PC-9 (cell line): ENCODE data around the gene AKAP6. TPM values are rescaled to one million over a fixed set of nuclear protein-coding genes. Genes with fewer than 3 reads are reported as not detected.

Experiments
- BruUV-seq: library from RNA; stranded (reverse); fragments of 400-500 nt; replicated peaks from 2 replicates; lab custom pipeline; 2021; lab: Mats Ljungman, UMichigan
- CTCF ChIA-PET: fragments of 300-600 bp; sonication (Branson Sonifier 250); formaldehyde crosslinking; loops from one replicate; lab custom pipeline; 2022; ENCODE audit warnings: antibody characterized with exemption; lab: Charles Lee
- POLR2A ChIA-PET: fragments of 300-600 bp; sonication (Branson Sonifier 250); formaldehyde crosslinking; loops from one replicate; lab custom pipeline; 2022; ENCODE audit warnings: antibody characterized with exemption; ENCODE audit not compliant: unreplicated experiment; lab: Charles Lee
- DNase-seq, 2 experiments: peaks; one replicate each; pipeline versions ENCODE4 v3.0.0 to v3.0.0-alpha.2; 2015 to 2022; ENCODE audit warnings: mixed read lengths in 1 of 2
- H2AFZ ChIP-seq: fragments of 200-600 bp; sonication (generic); 2 replicates; pipeline ENCODE4 v1.8.1; 2017; ENCODE audit warnings: antibody characterized with exemption
- H3F3A ChIP-seq: fragments of 200-600 bp; sonication (generic); 2 replicates; pipeline ENCODE4 v1.8.1; 2017; ENCODE audit warnings: antibody characterized with exemption, mild to moderate bottlenecking, low read depth; ENCODE audit not compliant: insufficient read depth
- H3K27ac ChIP-seq: fragments of 200-600 bp; sonication (generic); 2 replicates; pipeline ENCODE4 v1.6.1; 2016; ENCODE audit warnings: mixed run types
- H3K27me3 ChIP-seq: fragments of 200-600 bp; sonication (generic); 2 replicates; pipeline ENCODE4 v1.6.1; 2016; ENCODE audit warnings: low read depth, mixed run types; ENCODE audit not compliant: insufficient read depth
- H3K36me3 ChIP-seq: fragments of 200-600 bp; sonication (generic); 2 replicates; pipeline ENCODE4 v1.6.1; 2016; ENCODE audit warnings: low read depth, mixed run types
- H3K4me1 ChIP-seq: fragments of 200-600 bp; sonication (generic); replicated peaks from 2 replicates; pipeline ENCODE4 v1.6.1; 2016; ENCODE audit warnings: mixed run types; ENCODE audit not compliant: insufficient read depth
- H3K4me2 ChIP-seq: fragments of 200-600 bp; sonication (generic); 2 replicates; pipeline ENCODE4 v1.6.1; 2017; ENCODE audit warnings: mixed run types
- H3K4me3 ChIP-seq: fragments of 200-600 bp; sonication (generic); 2 replicates; pipeline ENCODE4 v1.6.1; 2016; ENCODE audit warnings: mixed run types
- H3K79me2 ChIP-seq: fragments of 200-600 bp; sonication (generic); 2 replicates; pipeline ENCODE4 v1.6.1; 2017; ENCODE audit warnings: low read depth, mixed run types
- H3K9me2 ChIP-seq: fragments of 200-600 bp; sonication (generic); 2 replicates; pipeline ENCODE4 v1.8.1; 2017; ENCODE audit warnings: mild to moderate bottlenecking; ENCODE audit not compliant: insufficient read depth
- H3K9me3 ChIP-seq: fragments of 200-600 bp; sonication (generic); 2 replicates; pipeline ENCODE4 v1.8.1; 2016; ENCODE audit warnings: low read depth; ENCODE audit not compliant: insufficient read depth
- H4K20me1 ChIP-seq: fragments of 200-600 bp; sonication (generic); 2 replicates; pipeline ENCODE4 v1.8.1; 2017; ENCODE audit not compliant: insufficient read depth
- EZH2 ChIP-seq: fragments of 200-600 bp; sonication (generic); IDR thresholded peaks from 2 replicates; pipeline ENCODE4 v1.8.0; 2017; ENCODE audit warnings: antibody characterized with exemption, low read depth
- intact Hi-C: fragments of 100-400 bp; cut with micrococcal nuclease; formaldehyde crosslinking; loops from one replicate; pipeline ENCODE4 v1.10.0; 2022; ENCODE audit not compliant: unreplicated experiment
- total RNA-seq: library from RNA; stranded (reverse); gene quantifications from 2 replicates; pipeline ENCODE4 v1.2.3, GENCODE V29; 2021
- TF ChIP-seq, protein P1 (sequence below): fragments of 200-600 bp; sonication (generic); conservative IDR thresholded peaks from 2 replicates; pipeline ENCODE4 v1.6.1; 2017; ENCODE audit warnings: mixed run types, antibody characterized with exemption, mild to moderate bottlenecking, moderate library complexity

AKAP6 gene
- total RNA-seq, 1 experiment from 2014 or later, result 2.8 TPM

DNA sequence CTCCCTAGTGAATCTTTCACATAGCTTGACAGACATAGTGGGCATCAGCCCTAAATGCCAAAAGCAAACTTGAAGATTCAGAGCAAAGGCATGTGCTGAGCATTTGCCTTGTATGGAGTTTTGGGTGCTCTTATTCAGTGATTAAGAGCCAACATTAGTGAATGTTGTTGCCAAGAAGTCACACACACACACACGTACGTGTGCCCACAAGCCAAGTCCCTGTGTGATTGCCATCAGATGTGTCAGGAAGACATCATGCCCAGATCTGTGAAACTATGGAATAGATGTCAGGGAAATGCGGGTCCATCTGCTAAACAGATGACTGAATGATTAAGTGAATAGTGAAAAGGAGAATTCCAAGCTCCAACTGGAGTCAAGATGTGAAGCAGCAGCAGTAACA, 149.0 kb downstream of the AKAP6 start:
- H3K4me2 ChIP-seq, result no peak overlapping the region
- H3K4me1 ChIP-seq, result peaks cover 18% of the 10 kb centered on the region
- ChIA-PET CTCF (interaction anchor here (0.5 kb wide), 1 partner anchor 1492 kb away, joined by 3 read pairs; no protein-coding TSS in a partner anchor), POLR2A (no interaction called here)
- BruUV-seq, result no TSS peak
- H2AFZ ChIP-seq, result no peak overlapping the region
- peaks cover 14% of the 10 kb centered on the region for H3F3A ChIP-seq
- H3K4me3 ChIP-seq, result no peak overlapping the region
- no peaks in the 10 kb centered on the region for H3K79me2 ChIP-seq
- no peaks in the 10 kb centered on the region for H3K9me2 ChIP-seq
- no peaks in the 10 kb centered on the region for H4K20me1 ChIP-seq
- no peaks in the 10 kb centered on the region for H3K36me3 ChIP-seq
- TF ChIP-seq, protein P1, sequence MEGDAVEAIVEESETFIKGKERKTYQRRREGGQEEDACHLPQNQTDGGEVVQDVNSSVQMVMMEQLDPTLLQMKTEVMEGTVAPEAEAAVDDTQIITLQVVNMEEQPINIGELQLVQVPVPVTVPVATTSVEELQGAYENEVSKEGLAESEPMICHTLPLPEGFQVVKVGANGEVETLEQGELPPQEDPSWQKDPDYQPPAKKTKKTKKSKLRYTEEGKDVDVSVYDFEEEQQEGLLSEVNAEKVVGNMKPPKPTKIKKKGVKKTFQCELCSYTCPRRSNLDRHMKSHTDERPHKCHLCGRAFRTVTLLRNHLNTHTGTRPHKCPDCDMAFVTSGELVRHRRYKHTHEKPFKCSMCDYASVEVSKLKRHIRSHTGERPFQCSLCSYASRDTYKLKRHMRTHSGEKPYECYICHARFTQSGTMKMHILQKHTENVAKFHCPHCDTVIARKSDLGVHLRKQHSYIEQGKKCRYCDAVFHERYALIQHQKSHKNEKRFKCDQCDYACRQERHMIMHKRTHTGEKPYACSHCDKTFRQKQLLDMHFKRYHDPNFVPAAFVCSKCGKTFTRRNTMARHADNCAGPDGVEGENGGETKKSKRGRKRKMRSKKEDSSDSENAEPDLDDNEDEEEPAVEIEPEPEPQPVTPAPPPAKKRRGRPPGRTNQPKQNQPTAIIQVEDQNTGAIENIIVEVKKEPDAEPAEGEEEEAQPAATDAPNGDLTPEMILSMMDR, result no peak
- TF ChIP-seq EZH2, result no peak
- no peaks in the 10 kb centered on the region for H3K27me3 ChIP-seq
- H3K27ac ChIP-seq, result no peak overlapping the region
- no peaks in the 10 kb centered on the region for H3K9me3 ChIP-seq
- DNase-seq, result no peak
- intact Hi-C loops, result no loop called here

DNA sequence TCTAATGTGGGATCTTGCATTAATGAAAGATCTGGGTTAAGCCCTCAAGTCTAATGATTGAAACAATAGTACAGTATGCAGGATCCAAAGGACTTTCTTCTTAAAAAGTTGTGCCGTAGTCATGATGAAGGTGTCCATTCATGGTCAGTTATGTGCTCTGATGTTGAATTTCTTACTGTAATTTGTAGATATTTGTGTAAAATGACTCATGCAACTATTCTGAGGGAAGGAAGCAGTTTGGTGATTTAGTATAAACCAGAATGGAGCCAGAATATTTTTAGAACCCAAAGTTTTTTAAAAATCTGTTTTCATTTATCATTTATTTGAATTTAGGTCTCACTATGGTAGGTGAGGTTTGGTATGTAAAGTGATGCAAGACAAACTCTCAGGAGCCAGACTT, 151.2 kb downstream of the AKAP6 start:
- Histone ChIP-seq H3K4me2 (no peak overlapping the region), H3K4me1 (no peaks in the 10 kb centered on the region), H2AFZ (no peak overlapping the region), H3K9me2 (no peaks in the 10 kb centered on the region), H3K27ac (no peak overlapping the region), H3K27me3 (no peaks in the 10 kb centered on the region), H4K20me1 (no peaks in the 10 kb centered on the region), H3F3A (no peaks in the 10 kb centered on the region), H3K4me3 (no peak overlapping the region), H3K79me2 (no peaks in the 10 kb centered on the region), H3K36me3 (no peaks in the 10 kb centered on the region), H3K9me3 (no peaks in the 10 kb centered on the region)
- CTCF ChIA-PET, result no interaction called here
- no peak for TF ChIP-seq EZH2
- TF ChIP-seq, protein P1, result no peak
- POLR2A ChIA-PET, result no interaction called here
- no TSS peak for BruUV-seq
- DNase-seq, result no peak
- intact Hi-C loops, result no loop called here

DNA sequence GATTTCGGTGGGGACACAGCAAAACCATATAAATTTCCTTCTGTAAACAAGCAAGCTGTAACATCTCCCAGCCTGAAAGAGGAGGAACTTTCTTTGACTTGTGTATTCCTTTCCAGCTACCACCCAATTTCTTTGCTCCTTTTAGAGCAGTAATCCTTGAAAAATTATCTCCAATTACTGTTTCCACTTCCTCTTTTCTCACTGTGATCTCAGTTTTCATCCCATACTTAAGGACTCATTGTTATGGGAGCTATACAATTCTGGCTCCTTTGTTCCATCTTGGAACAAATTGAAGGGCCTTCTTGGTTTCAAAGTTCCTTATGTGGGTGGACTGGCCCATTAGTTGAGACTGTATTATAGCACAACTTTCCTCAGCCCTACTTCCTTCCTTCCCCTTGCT, 152.6 kb downstream of the AKAP6 start:
- POLR2A ChIA-PET, result no interaction called here
- H3K27ac ChIP-seq, result no peak overlapping the region
- intact Hi-C loops, result no loop called here
- no peaks in the 10 kb centered on the region for H3K36me3 ChIP-seq
- DNase-seq, result no peak
- no peaks in the 10 kb centered on the region for H3K4me1 ChIP-seq
- H3K9me2 ChIP-seq, result no peaks in the 10 kb centered on the region
- no peak overlapping the region for H2AFZ ChIP-seq
- H3K9me3 ChIP-seq, result no peaks in the 10 kb centered on the region
- H4K20me1 ChIP-seq, result no peaks in the 10 kb centered on the region
- no peaks in the 10 kb centered on the region for H3K79me2 ChIP-seq
- H3K27me3 ChIP-seq, result no peaks in the 10 kb centered on the region
- no peak overlapping the region for H3K4me3 ChIP-seq
- CTCF ChIA-PET, result no interaction called here
- TF ChIP-seq, protein P1, result no peak
- TF ChIP-seq EZH2, result no peak
- H3K4me2 ChIP-seq, result no peak overlapping the region
- BruUV-seq, result no TSS peak
- H3F3A ChIP-seq, result no peaks in the 10 kb centered on the region
